Measurements from ENCODE around the gene VOPP1.

DNA sequence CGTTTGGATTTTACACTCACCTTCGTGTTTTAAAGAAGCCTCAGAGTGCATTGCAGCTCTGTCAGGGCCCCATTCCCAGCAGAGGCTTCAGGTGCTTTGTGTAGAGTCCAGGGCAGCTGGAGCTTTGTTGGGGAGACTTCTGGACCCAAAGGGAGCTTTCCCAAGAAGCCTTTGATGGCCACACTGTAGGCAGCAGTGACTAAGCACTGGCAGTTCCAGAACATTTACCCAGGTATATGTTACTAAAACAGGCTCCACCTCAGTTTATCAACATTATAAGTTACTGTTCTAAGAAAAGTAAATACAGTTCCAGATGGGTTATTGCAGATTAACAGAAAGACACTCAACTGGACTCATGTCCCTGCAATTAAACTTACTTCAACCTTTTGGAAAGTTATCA lies 140.4 kb downstream of the VOPP1 start:
- TF ChIP-seq, protein P1, sequence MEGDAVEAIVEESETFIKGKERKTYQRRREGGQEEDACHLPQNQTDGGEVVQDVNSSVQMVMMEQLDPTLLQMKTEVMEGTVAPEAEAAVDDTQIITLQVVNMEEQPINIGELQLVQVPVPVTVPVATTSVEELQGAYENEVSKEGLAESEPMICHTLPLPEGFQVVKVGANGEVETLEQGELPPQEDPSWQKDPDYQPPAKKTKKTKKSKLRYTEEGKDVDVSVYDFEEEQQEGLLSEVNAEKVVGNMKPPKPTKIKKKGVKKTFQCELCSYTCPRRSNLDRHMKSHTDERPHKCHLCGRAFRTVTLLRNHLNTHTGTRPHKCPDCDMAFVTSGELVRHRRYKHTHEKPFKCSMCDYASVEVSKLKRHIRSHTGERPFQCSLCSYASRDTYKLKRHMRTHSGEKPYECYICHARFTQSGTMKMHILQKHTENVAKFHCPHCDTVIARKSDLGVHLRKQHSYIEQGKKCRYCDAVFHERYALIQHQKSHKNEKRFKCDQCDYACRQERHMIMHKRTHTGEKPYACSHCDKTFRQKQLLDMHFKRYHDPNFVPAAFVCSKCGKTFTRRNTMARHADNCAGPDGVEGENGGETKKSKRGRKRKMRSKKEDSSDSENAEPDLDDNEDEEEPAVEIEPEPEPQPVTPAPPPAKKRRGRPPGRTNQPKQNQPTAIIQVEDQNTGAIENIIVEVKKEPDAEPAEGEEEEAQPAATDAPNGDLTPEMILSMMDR (conservative IDR thresholded peaks at IDR 0.05 in 1 of 2, IDR thresholded peaks at IDR 0.05 in 1 of 2; ENCODE audit: extremely low read depth in 1 of 2, insufficient read depth in 1 of 2, low read depth in 1 of 2, low read length in 2 of 2) = no peak
- TF ChIP-seq EZH2 (IDR thresholded peaks at IDR 0.05; ENCODE audit: borderline replicate concordance, low read length) = no peak

Measured in mammary epithelial cell (primary cell).